Adrenal gland (tissue), 12 donors: Measurements from ENCODE around the gene KRTAP10-12. TPM values are rescaled to one million over a fixed set of nuclear protein-coding genes. Genes with fewer than 3 reads are reported as not detected.
"Not testable (repeated sequence)": the region's sequence is repeated elsewhere in the genome, so short reads cannot be mapped to it uniquely, and the experiment has no call there.

Experiments
- DNase-seq, 7 donors: peaks; one replicate each; pipeline ENCODE4 v3.0.0-alpha.2; 2019 to 2020
- H3K27ac ChIP-seq, 5 donors: fragments of 200-600 bp; sonication (generic) in 4 of 5; 1 replicate in 3 of 5; 2 replicates in 2 of 5; pipeline versions ENCODE4 v1.5.1 to v1.8.0; 2016 to 2020; ENCODE audit warnings: mild to moderate bottlenecking in 1 of 5
- H3K27me3 ChIP-seq: fragments of 200-600 bp; 2 replicates; pipeline ENCODE4 v1.8.0; 2021
- H3K36me3 ChIP-seq, 2 donors: fragments of 200-600 bp; replicated peaks in 1 of 2; 1 replicate in 1 of 2; 2 replicates in 1 of 2; pipeline versions ENCODE4 v1.5.1 to v1.8.0; 2018 to 2022
- H3K4me1 ChIP-seq, 2 donors: fragments of 200-600 bp; replicated peaks in 1 of 2; 1 replicate in 1 of 2; 2 replicates in 1 of 2; pipeline versions ENCODE4 v1.5.1 to v1.8.0; 2018 to 2021
- H3K4me3 ChIP-seq, 4 donors: fragments of 200-600 bp; sonication (generic) in 3 of 4; one replicate each; pipeline ENCODE4 v1.5.1; 2016 to 2018
- H3K9me3 ChIP-seq, 3 donors: fragments of 200-600 bp; sonication (generic) in 1 of 3; replicated peaks in 1 of 3; 1 replicate in 2 of 3; 2 replicates in 1 of 3; pipeline versions ENCODE4 v1.5.1 to v1.8.0; 2016 to 2021
- CTCF ChIP-seq, 6 experiments: fragments of 450-650 bp in 4 of 6; fragments of 200-600 bp in 2 of 6; sonication (generic) in 1 of 6; IDR thresholded peaks; 1 replicate in 5 of 6; 2 replicates in 1 of 6; pipeline versions ENCODE4 v1.5.1 to v1.8.0; 2016 to 2021; ENCODE audit warnings: antibody characterized with exemption in 6 of 6, mild to moderate bottlenecking in 2 of 6, moderate library complexity in 1 of 6
- POLR2A ChIP-seq, 2 donors: fragments of 450-650 bp; IDR thresholded peaks; one replicate each; pipeline ENCODE4 v1.6.1; 2017; ENCODE audit warnings: antibody characterized with exemption in 2 of 2, mild to moderate bottlenecking in 2 of 2, moderate library complexity in 1 of 2
- WGBS, 4 donors: extraction: QIAGEN DNeasy Blood & Tissue Kit in 2 of 4; methylation state at CpG; one replicate each; pipeline versions ENCODE4 v1.1.5 to v1.1.7; 2013 to 2017; 5-methylcytosine and 5-hydroxymethylcytosine counted together
- intact Hi-C, 2 donors: fragments of 100-400 bp; cut with DNase I; formaldehyde crosslinking; loops; one replicate each; pipeline versions ENCODE4 v1.14.1 to v1.15.0; 2022 to 2023
- polyA plus RNA-seq, 3 donors: library from polyadenylated mRNA; stranded (reverse); fragments of 200-250 nt in 2 of 3; fragments of 350-450 nt in 1 of 3; fragmentation: Illumina TruSeq in 1 of 3; extraction: RNeasy Lipid Tissue Mini Kit (QIAGEN cat#74804) in 1 of 3; gene quantifications; one replicate each; pipeline ENCODE4 v1.2.3, GENCODE V29; 2013 to 2014
- total RNA-seq, 9 donors: library from RNA; depleted of rRNA in 4 of 9; stranded (reverse); fragments of >200 nt in 4 of 9; fragments of 120-200 nt in 1 of 9; fragmentation: NEBNext Ultra II Directional in 1 of 9; extraction: Animal tissue kit (Norgen Biotek cat#: 25700) in 1 of 9; gene quantifications; one replicate each; pipeline versions ENCODE4 v1.1.0 to v1.2.4, GENCODE V29; 2013 to 2023
- donor health status: healthy with polysubstance abuse.
- donor health status: Bipolar disorder and iron deficiency.
- donor health status: DM: yes; HTN: yes; CAD: no.
- donor health status: DM: no; HTN: no; CAD: no.
- donor health status: DM: no; HTN: no; CAD: no.
- donor health status: DM: yes; HTN: yes; CAD: no.

Gene KRTAP10-12
- total and polyA plus RNA-seq, 12 donors: not detected

DNA sequence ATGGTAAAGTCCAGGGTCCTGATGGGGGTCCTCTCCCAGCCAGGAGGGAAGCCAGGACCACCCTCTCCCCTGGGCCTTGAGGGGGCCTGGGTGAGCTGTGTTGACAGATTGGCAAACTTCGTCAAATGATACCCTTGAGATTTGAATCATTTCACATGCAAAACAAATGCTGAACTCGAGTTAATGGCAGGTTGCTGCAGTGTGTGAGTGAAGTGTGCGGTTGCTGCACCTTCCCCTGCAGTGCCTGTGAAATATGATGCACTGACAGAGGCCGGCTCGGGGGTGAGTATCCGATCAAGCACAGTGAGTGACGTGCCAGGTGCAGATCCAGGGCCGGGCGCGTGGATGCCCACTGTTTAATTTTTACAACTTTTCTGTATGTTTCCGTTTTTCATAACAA is 9.3 kb upstream of the KRTAP10-12 start:
- peak in 1 of 7 donors; percentile 17 for DNase-seq
- TF ChIP-seq CTCF (IDR thresholded peaks at IDR 0.05) (no peak), POLR2A (IDR thresholded peaks at IDR 0.05) (no peak)
- intact Hi-C loops: no loop called here
- H3K4me3 ChIP-seq: no peak overlapping the region
- no peaks in the 10 kb centered on the region for H3K36me3 ChIP-seq
- no peaks in the 10 kb centered on the region for H3K27me3 ChIP-seq
- no peaks in the 10 kb centered on the region for H3K9me3 ChIP-seq
- no peaks in the 10 kb centered on the region for H3K4me1 ChIP-seq
- WGBS, 4 donors: 43 to 52% (median 49%) methylated on average over 11 of the region's 11 CpGs
- H3K27ac ChIP-seq: no peak overlapping the region

- DNase-seq: peak in 1 of 7 donors; percentile 13
- H3K9me3 ChIP-seq: not testable (repeated sequence)
- WGBS, 4 donors: 73 to 87% (median 81%) methylated on average over 3 of the region's 3 CpGs
Observed at GRCh38 chr21:44689740-44690139, 7.2 kb upstream of the KRTAP10-12 start.

DNA sequence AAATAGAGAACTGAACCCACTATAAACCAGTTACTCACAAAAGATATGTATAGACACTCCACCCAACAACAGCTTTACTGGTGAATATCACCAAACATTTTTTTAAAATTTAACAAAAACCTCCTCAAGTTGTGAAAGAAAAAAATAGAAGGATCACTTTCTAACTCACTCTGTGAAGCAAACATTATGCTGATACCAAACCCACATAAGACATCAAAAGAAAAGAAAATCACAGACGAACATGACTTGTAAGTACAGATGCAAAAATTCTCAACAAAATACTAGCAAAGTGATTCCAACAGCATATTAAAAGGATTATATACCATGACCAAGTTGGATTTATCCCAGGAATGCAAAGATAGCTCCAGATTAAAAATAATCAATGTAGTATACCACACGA is 5.3 kb upstream of the KRTAP10-12 start:
- no peaks in the 10 kb centered on the region for H3K36me3 ChIP-seq
- DNase-seq: no peak
- intact Hi-C loops: no loop called here
- no peak overlapping the region for H3K27ac ChIP-seq
- peaks cover 7% of the 10 kb centered on the region for H3K27me3 ChIP-seq
- H3K9me3 ChIP-seq: no peaks in the 10 kb centered on the region
- no peaks in the 10 kb centered on the region for H3K4me1 ChIP-seq
- H3K4me3 ChIP-seq: no peak overlapping the region
- 57 to 67% (median 62%) methylated on average over 2 of the region's 2 CpGs for WGBS, 4 donors
- no peak for TF ChIP-seq CTCF (IDR thresholded peaks at IDR 0.05)
- TF ChIP-seq POLR2A (IDR thresholded peaks at IDR 0.05): no peak

More at GRCh38 chr21:44689740-44690139, 7.2 kb upstream of the KRTAP10-12 start:
- H3K4me1 ChIP-seq, H3K27me3 ChIP-seq, H3K27ac ChIP-seq, H3K36me3 ChIP-seq, intact Hi-C loops, H3K4me3 ChIP-seq: not testable (repeated sequence)

- Histone ChIP-seq H3K4me3 (no peak overlapping the region), H3K27me3 (peaks cover 8% of the 10 kb centered on the region), H3K9me3 (no peaks in the 10 kb centered on the region), H3K36me3 (no peaks in the 10 kb centered on the region), H3K4me1 (no peaks in the 10 kb centered on the region), H3K27ac (no peak overlapping the region)
- no peak for DNase-seq
- intact Hi-C loops: no loop called here
- TF ChIP-seq CTCF (IDR thresholded peaks at IDR 0.05) (no peak), POLR2A (IDR thresholded peaks at IDR 0.05) (no peak)
- WGBS, 4 donors: 45 to 70% (median 48%) methylated on average over 2 of the region's 2 CpGs
Observed at GRCh38 chr21:44692798-44693512, 4.0 kb upstream of the KRTAP10-12 start.

GRCh38 chr21:44694776-44695175 is 2.2 kb upstream of the KRTAP10-12 start:
- Histone ChIP-seq H3K4me3 (no peak overlapping the region), H3K4me1 (no peaks in the 10 kb centered on the region), H3K36me3 (no peaks in the 10 kb centered on the region), H3K27me3 (peaks cover 19% of the 10 kb centered on the region), H3K27ac (no peak overlapping the region), H3K9me3 (no peaks in the 10 kb centered on the region)
- peak in 1 of 7 donors; percentile 17 for DNase-seq
- intact Hi-C loops: no loop called here
- TF ChIP-seq CTCF (IDR thresholded peaks at IDR 0.05) (no peak), POLR2A (IDR thresholded peaks at IDR 0.05) (no peak)
- WGBS, 4 donors: 65 to 69% (median 66%) methylated on average over 11 of the region's 11 CpGs
